ENCODE results near the gene PAIP1.

GRCh38 chr5:43584166-43584699 lies 27.4 kb upstream of the PAIP1 start:
- TF ChIP-seq CTCF (IDR thresholded peaks at IDR 0.05; ENCODE audit: borderline replicate concordance, extremely low read depth, low read length, poor library complexity, severe bottlenecking) (no peak), EZH2 (IDR thresholded peaks at IDR 0.05; ENCODE audit: borderline replicate concordance, low read depth, low read length, severe bottlenecking) (no peak)
